Spleen (tissue), 13 donors: ENCODE data around the gene MRPS16. TPM values are rescaled to one million over a fixed set of nuclear protein-coding genes. Genes with fewer than 3 reads are reported as not detected.

Experiments used
- DNase-seq: peaks from one replicate; pipeline ENCODE4 v3.0.0-alpha.2; 2020
- H3K27ac ChIP-seq, 8 donors: fragments of 200-600 bp; sonication (generic) in 7 of 8; 1 replicate in 4 of 8; 2 replicates in 4 of 8; pipeline versions ENCODE4 v1.5.0 to v1.8.0; 2016 to 2021; ENCODE audit warnings: inconsistent platforms in 4 of 8, mild to moderate bottlenecking in 4 of 8, moderate library complexity in 1 of 8
- H3K27me3 ChIP-seq, 7 donors: fragments of 200-600 bp; sonication (generic) in 6 of 7; replicated peaks in 1 of 7; 1 replicate in 4 of 7; 2 replicates in 3 of 7; pipeline versions ENCODE4 v1.5.0 to v1.8.0; 2016 to 2021; ENCODE audit warnings: inconsistent platforms in 3 of 7, mild to moderate bottlenecking in 1 of 7
- H3K36me3 ChIP-seq, 6 donors: fragments of 200-600 bp; sonication (generic) in 5 of 6; 1 replicate in 4 of 6; 2 replicates in 2 of 6; pipeline versions ENCODE4 v1.5.0 to v1.8.0; 2016 to 2021; ENCODE audit warnings: inconsistent platforms in 2 of 6
- H3K4me1 ChIP-seq, 6 donors: fragments of 200-600 bp; sonication (generic) in 5 of 6; 1 replicate in 3 of 6; 2 replicates in 3 of 6; pipeline versions ENCODE4 v1.5.0 to v1.8.0; 2016 to 2021; ENCODE audit warnings: inconsistent platforms in 3 of 6
- H3K4me3 ChIP-seq, 8 donors: fragments of 200-600 bp; sonication (generic) in 7 of 8; 1 replicate in 4 of 8; 2 replicates in 4 of 8; pipeline versions ENCODE4 v1.5.0 to v1.8.0; 2016 to 2021; ENCODE audit warnings: inconsistent platforms in 4 of 8, mild to moderate bottlenecking in 4 of 8, moderate library complexity in 2 of 8
- H3K9me3 ChIP-seq, 8 donors: fragments of 200-600 bp; sonication (generic) in 7 of 8; 1 replicate in 4 of 8; 2 replicates in 4 of 8; pipeline versions ENCODE4 v1.5.0 to v1.8.0; 2016 to 2021; ENCODE audit warnings: inconsistent platforms in 4 of 8
- POLR2A ChIP-seq, 3 donors: fragments of 450-650 bp; IDR thresholded peaks; one replicate each; pipeline ENCODE4 v1.5.1; 2017; ENCODE audit warnings: antibody characterized with exemption in 3 of 3, mild to moderate bottlenecking in 1 of 3
- POLR2AphosphoS5 ChIP-seq, 3 donors: sonication (generic); formaldehyde crosslinking; IDR thresholded peaks; one replicate each; pipeline ENCODE4 v1.5.1; 2017; ENCODE audit warnings: antibody characterized with exemption in 3 of 3
- WGBS, 5 donors: extraction: QIAGEN DNeasy Blood & Tissue Kit in 3 of 5; methylation state at CpG; one replicate each; pipeline versions ENCODE4 v1.1.5 to v1.1.7; 2013 to 2018; 5-methylcytosine and 5-hydroxymethylcytosine counted together
- intact Hi-C: fragments of 100-400 bp; cut with DNase I; formaldehyde crosslinking; loops from one replicate; pipeline ENCODE4 v1.15.0; 2023; ENCODE audit warnings: low total_unique reads
- long read RNA-seq, 2 donors: transcript quantifications; one replicate each; lab custom pipeline, GENCODE V29; 2026
- polyA plus RNA-seq, 3 donors: library from polyadenylated mRNA; stranded (reverse); fragments of 200-250 nt; gene quantifications; one replicate each; pipeline ENCODE4 v1.2.1, GENCODE V29; 2013
- total RNA-seq, 7 donors: library from RNA; depleted of rRNA in 3 of 7; stranded (reverse); fragments of >200 nt in 3 of 7; fragmentation: NEBNext Ultra II Directional in 4 of 7; extraction: Animal tissue kit (Norgen Biotek cat#: 25700) in 4 of 7; gene quantifications; one replicate each; pipeline versions ENCODE4 v1.1.0 to v1.2.1, GENCODE V29; 2016 to 2021
- TF ChIP-seq, protein P1 (sequence below), 11 experiments: fragments of 200-600 bp in 7 of 11; fragments of 450-650 bp in 4 of 11; sonication (generic) in 4 of 11; IDR thresholded peaks in 8 of 11; conservative IDR thresholded peaks in 3 of 11; 1 replicate in 7 of 11; 2 replicates in 4 of 11; pipeline versions ENCODE4 v1.4.0 to v1.8.0; 2016 to 2021; ENCODE audit warnings: antibody characterized with exemption in 11 of 11, inconsistent platforms in 4 of 11, mild to moderate bottlenecking in 1 of 11
- donor health status: healthy with polysubstance abuse.
- donor health status: DM: no; HTN: no; CAD: no; lungs with moderate emphysema.
- donor health status: DM: no; HTN: no; CAD: no.
- donor health status: Bipolar disorder and iron deficiency.
- donor health status: healthy.
- donor health status: DM: no; HTN: no; CAD: no.
- donor health status: DM: yes; HTN: yes; CAD: no.

Gene MRPS16
- total RNA-seq (10 to 100 TPM; 33.2 to 63.2 (median 57.2) TPM), polyA plus RNA-seq (10 to 100 TPM; 49.8 to 74.6 (median 64.6) TPM)
- long read RNA-seq, donor 1, transcript MRPS16-202 (3 exons, 2,634 nt), result major isoform, 40 of 44 reads
- long read RNA-seq, donor 1, partial matches to known transcripts, result 0 of 44 reads
- long read RNA-seq, donor 1, other reads (novel, unspliced or antisense), result 0 of 44 reads
- long read RNA-seq, donor 2, transcript MRPS16-202 (3 exons, 2,634 nt), result major isoform, 38 of 39 reads
- long read RNA-seq, donor 2, partial matches to known transcripts, result 0 of 39 reads
- long read RNA-seq, donor 2, other reads (novel, unspliced or antisense), result 0 of 39 reads

DNA sequence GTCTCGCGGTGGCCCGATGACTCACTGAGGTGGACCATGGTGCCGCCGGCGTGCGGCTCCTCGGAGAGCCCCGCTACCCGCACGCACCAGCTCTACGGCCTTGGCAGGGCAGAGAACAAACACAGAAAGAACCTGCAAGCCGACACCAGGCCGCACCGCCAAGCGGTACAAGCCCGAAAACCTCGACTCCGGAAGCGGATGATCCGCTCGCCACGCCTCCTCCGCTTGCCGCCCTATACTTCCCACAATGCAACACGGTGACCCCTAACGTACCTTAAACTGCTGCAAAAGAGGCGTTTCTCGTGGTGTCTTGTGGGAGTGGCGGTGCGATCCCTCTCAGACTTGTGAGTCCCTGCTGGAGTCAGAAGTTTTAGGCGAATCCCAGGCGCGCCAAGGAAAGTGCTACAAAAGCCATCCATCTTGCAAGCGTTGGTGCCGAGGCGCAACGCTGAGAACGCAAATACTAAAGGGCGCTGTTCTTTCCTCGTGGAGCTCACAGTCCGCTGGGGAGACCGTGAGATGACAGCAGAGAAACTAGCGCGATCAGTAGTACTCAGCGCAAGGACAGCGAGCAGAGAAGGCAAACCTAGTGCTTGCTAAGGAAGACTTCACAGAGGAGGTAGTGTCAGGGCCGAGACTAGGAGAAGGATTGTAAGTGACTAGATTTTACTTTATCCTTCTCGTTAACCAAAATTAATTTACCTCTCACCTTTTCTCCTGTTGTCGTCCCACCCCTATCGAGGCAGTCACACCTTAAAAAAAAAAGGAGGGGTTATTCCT, at the start of gene MRPS16:
TSS of gene MRPS16 (minus strand) at position 200 of the 780 bp plus-strand sequence. CDS start at position 38, 162 bp downstream.
- WGBS, 5 donors, result 0 to 1% (median 0%) methylated on average over 21 to 51 of the region's 51 CpGs
- peak within 1 kb of the TSS; percentile 70 to 91 (median 82) for H3K4me3 ChIP-seq
- intact Hi-C loops, result no loop called here
- peaks cover 22 to 56% (median 39%) of the 10 kb centered on the region in 6 donors for H3K4me1 ChIP-seq
- peaks cover 0 to 33% (median 12%) of the 10 kb centered on the region in 6 donors for H3K36me3 ChIP-seq
- H3K9me3 ChIP-seq, result no peaks in the 10 kb centered on the region
- peak; percentile 95 for DNase-seq
- peak; percentile 96 to 97 (median 96) for TF ChIP-seq POLR2AphosphoS5 (IDR thresholded peaks at IDR 0.05)
- TF ChIP-seq, protein P1, sequence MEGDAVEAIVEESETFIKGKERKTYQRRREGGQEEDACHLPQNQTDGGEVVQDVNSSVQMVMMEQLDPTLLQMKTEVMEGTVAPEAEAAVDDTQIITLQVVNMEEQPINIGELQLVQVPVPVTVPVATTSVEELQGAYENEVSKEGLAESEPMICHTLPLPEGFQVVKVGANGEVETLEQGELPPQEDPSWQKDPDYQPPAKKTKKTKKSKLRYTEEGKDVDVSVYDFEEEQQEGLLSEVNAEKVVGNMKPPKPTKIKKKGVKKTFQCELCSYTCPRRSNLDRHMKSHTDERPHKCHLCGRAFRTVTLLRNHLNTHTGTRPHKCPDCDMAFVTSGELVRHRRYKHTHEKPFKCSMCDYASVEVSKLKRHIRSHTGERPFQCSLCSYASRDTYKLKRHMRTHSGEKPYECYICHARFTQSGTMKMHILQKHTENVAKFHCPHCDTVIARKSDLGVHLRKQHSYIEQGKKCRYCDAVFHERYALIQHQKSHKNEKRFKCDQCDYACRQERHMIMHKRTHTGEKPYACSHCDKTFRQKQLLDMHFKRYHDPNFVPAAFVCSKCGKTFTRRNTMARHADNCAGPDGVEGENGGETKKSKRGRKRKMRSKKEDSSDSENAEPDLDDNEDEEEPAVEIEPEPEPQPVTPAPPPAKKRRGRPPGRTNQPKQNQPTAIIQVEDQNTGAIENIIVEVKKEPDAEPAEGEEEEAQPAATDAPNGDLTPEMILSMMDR (IDR thresholded peaks at IDR 0.05 in 8 of 11, conservative IDR thresholded peaks at IDR 0.05 in 3 of 11), result peak in 5 of 11 experiments; percentile 10 to 37 (median 28)
- peak; percentile 18 to 78 (median 45) for TF ChIP-seq POLR2A (IDR thresholded peaks at IDR 0.05)
- no peaks in the 10 kb centered on the region for H3K27me3 ChIP-seq
- peak within 1 kb of the TSS; percentile 84 to 97 (median 92) for H3K27ac ChIP-seq

- WGBS, 5 donors, result 74 to 84% (median 80%) methylated on average over 3 of the region's 3 CpGs
- Histone ChIP-seq H3K27ac (no peak overlapping the region), H3K4me3 (no peak overlapping the region), H3K27me3 (no peaks in the 10 kb centered on the region), H3K4me1 (no peaks in the 10 kb centered on the region), H3K9me3 (no peaks in the 10 kb centered on the region), H3K36me3 (no peaks in the 10 kb centered on the region)
- no peak for DNase-seq
- TF ChIP-seq POLR2AphosphoS5 (IDR thresholded peaks at IDR 0.05) (no peak), POLR2A (IDR thresholded peaks at IDR 0.05) (no peak)
- TF ChIP-seq, protein P1 (IDR thresholded peaks at IDR 0.05 in 8 of 11, conservative IDR thresholded peaks at IDR 0.05 in 3 of 11), result no peak
- intact Hi-C loops, result no loop called here
Measured at GRCh38 chr10:73296946-73297345, 44.5 kb upstream of the MRPS16 start.

GRCh38 chr10:73293461-73293860, 41.0 kb upstream of the MRPS16 start:
- WGBS, 5 donors, result 80 to 90% (median 84%) methylated on average over 3 of the region's 3 CpGs
- intact Hi-C loops, result no loop called here
- DNase-seq, result no peak

More at GRCh38 chr10:73293461-73293860, 41.0 kb upstream of the MRPS16 start:
- Histone ChIP-seq H3K9me3 (peaks cover 0 to 12% (median 9%) of the 10 kb centered on the region in 8 donors), H3K4me1 (no peaks in the 10 kb centered on the region), H3K27me3 (no peaks in the 10 kb centered on the region), H3K4me3 (no peak overlapping the region), H3K27ac (no peak overlapping the region), H3K36me3 (peaks cover 0 to 5% (median 0%) of the 10 kb centered on the region in 6 donors)
- TF ChIP-seq POLR2AphosphoS5 (IDR thresholded peaks at IDR 0.05), result no peak
- TF ChIP-seq POLR2A (IDR thresholded peaks at IDR 0.05), result no peak
- TF ChIP-seq, protein P1 (IDR thresholded peaks at IDR 0.05 in 8 of 11, conservative IDR thresholded peaks at IDR 0.05 in 3 of 11), result no peak
